Fibroblast of mammary gland (primary cell): Measurements from ENCODE around the gene BOLA2B.

Experiments used
- DNase-seq: peaks from one replicate; pipeline ENCODE4 v3.0.0-alpha.2; 2010; ENCODE audit warnings: low read depth
- H3K4me3 ChIP-seq: 2 replicates; pipeline ENCODE4 v1.5.1; 2011; ENCODE audit warnings: low read depth, mild to moderate bottlenecking, low read length, moderate library complexity; ENCODE audit not compliant: control insufficient read depth
- CTCF ChIP-seq: conservative IDR thresholded peaks from 2 replicates; pipeline ENCODE4 v1.5.1; 2011; ENCODE audit warnings: low read depth, low read length, inconsistent platforms; ENCODE audit not compliant: control insufficient read depth, insufficient read depth

The BOLA2B gene

DNA sequence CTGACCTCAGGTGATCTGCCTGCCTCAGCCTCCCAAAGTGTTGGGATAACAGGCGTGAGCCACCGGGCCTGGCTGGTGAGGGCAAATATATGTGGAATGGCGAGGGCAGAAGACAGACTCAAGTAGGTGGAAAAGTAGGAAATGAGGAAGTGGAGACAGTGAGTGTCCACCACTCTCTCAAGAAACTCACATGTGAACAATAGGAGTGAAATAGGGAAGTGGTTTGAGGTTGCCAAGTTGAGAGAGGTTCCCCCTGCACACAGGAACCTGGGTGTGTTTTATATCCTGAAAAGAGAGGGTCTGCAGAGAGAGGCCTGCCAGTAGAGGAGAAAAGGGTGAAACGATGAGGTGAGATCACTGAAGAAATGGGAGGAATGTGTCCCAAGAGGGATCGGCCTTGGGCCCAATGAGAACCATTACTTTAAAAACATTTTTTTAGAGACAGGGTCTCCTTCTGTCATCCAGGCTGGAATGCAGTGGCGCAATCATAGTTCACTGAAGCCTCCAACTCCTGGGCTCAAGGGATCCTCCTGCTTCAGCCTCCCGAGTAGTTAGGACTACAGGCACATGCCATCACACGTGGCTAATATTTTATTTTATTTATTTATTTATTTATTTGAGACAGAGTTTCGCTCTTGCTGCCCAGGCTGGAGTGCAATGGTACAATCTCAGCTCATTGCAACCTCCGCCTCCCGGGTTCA, 27.1 kb downstream of the BOLA2B start:
- DNase-seq = no peak
- H3K4me3 ChIP-seq = no peak overlapping the region
- no peak for TF ChIP-seq CTCF

DNA sequence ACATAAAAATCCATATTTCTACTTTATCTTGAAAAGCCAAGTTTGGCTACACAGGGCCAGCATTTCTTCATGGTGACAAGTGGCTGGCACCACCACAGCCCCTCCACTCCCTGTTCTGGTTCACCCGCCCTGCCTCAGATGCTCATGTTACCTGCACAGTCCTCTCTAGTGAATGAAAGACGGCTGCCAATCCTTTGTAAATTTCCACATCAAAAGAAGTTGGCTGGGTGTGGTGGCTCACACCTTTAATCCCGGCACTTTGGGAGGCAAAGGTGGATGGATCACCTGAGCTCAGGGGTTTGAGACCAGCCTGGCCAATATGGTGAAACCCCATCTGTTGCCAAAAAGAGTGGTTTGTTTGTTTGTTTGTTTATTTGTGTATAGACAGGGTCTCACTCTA, 29.9 kb downstream of the BOLA2B start:
- no peak overlapping the region for H3K4me3 ChIP-seq
- DNase-seq = no peak
- TF ChIP-seq CTCF = no peak

GRCh38 chr16:30157214-30157613, 36.3 kb downstream of the BOLA2B start:
- TF ChIP-seq CTCF = no peak
- DNase-seq = no peak
- H3K4me3 ChIP-seq = no peak overlapping the region

GRCh38 chr16:30155188-30155587, 38.3 kb downstream of the BOLA2B start:
- no peak overlapping the region for H3K4me3 ChIP-seq
- no peak for TF ChIP-seq CTCF
- DNase-seq = no peak

DNA sequence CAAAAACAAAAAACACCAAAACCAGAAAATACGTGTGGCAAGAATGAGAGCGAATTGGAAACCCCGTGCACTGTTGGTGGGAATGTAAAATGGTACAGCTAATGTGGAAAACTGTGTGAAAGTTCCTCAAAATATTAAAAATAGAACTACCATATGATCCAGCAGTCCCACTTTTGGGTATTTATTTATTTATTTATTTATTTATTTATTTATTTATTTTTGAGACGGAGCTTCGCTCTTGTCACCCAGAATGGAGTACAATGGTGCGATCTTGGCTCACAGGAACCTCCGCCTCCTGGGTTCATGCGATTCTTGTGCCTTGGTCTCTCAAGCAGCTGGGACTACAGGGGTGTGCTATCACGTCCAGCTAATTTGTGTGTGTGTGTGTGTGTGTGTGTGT, 40.9 kb downstream of the BOLA2B start:
- H3K4me3 ChIP-seq = no peak overlapping the region
- TF ChIP-seq CTCF = no peak
- no peak for DNase-seq

DNA sequence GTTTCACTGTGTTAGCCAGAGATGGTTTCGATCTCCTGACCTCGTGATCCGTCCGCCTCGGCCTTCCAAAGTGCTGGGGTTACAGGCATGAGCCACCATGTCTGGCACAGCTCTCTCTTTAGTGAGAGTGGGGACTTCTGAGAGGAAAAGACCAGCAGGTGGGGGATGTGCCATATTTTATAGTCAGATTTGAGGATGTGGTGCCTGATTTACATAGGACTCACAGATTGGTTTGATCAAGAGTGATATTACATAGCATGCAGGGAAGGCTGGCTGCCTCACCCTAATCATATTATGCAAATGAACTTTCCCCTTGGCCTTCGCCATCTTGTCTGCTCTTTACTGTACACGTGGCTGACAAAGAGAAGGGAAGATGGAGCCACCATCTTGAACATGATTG, 42.4 kb downstream of the BOLA2B start:
- no peak overlapping the region for H3K4me3 ChIP-seq
- no peak for TF ChIP-seq CTCF
- DNase-seq = no peak
